GM18907 (cell line): ENCODE data around the gene CD320.
"Not testable (repeated sequence)": the region's sequence is repeated elsewhere in the genome, so short reads cannot be mapped to it uniquely, and the experiment has no call there.

Source experiments
- ATAC-seq: cut with Tn5 transposase; IDR thresholded peaks from one replicate; pipeline ENCODE4 v1.9.1; 2021; ENCODE audit warnings: mild to moderate bottlenecking, moderate library complexity; ENCODE audit not compliant: unreplicated experiment

CD320 gene

DNA sequence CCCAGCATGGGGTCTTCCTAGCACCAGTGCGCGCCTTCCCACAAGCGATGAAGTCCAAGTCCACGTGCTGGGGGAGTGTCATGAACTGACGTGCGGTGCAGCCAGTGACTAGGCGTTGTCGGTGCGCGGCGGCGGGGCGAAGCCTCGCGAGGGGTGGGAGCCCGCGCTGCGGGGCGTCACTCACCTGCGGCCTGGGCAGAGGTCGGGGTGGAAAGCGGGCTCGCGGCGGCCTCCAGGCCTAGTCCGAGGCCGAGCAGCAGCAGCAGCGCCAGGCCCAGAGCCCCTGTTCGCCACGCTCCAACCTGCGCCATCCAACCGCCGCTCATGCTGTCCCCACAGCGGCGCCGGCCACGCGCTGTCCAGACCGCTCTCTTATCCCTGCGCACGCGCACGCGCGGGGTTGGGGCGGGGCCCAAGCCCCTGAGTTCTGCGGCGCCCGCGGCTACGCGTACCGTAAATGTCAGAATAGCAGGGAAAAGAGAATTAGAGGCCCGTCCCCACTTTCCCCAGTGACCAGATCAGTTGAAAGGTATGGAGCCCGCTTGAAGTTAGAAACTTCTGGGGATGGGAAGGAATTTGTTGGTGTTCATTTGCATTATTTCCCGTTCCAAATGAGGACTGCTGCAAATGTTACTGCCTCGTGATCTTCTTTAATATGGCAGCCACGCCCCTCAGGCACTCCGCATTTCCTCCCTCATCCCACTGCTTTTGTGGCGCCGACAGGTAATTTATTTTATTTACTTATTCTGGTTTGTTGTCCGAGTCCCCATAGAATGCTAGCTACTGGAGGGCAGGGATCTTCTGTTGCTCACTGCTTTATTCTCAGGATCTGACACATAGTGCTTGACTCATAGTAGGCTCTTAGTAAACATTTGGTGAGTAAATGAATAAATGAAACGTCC is at the start of gene CD320:
Gene CD320 (minus strand): TSS at position 394 of the 902 bp plus-strand sequence. CDS start 68 bp downstream, at position 326.
- peak; percentile 68 for ATAC-seq

DNA sequence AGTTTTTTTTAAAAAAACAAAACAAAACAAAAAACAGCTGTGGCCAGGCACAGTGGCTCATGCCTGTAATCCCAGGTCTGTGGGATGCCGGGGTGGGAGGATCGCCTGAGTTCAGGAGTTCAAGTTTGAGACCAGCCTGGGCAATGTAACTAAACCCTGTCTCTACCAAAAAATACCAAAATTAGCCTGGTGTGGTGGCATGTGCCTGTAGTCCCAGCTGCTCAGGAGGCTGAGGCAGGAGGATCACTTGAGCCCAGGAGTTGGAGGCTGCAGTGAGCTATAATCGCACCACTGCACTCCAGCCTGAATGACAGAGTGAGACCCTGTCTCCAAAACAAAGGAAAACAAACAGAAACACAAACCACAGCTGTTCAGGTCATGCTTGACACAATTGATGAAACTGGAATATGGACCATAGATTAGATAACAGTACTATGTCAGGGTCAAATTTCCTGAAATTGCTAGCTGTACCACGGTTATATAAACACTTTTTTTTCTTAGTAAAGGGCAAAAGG is 48.9 kb upstream of the CD320 start:
- no peak for ATAC-seq

DNA sequence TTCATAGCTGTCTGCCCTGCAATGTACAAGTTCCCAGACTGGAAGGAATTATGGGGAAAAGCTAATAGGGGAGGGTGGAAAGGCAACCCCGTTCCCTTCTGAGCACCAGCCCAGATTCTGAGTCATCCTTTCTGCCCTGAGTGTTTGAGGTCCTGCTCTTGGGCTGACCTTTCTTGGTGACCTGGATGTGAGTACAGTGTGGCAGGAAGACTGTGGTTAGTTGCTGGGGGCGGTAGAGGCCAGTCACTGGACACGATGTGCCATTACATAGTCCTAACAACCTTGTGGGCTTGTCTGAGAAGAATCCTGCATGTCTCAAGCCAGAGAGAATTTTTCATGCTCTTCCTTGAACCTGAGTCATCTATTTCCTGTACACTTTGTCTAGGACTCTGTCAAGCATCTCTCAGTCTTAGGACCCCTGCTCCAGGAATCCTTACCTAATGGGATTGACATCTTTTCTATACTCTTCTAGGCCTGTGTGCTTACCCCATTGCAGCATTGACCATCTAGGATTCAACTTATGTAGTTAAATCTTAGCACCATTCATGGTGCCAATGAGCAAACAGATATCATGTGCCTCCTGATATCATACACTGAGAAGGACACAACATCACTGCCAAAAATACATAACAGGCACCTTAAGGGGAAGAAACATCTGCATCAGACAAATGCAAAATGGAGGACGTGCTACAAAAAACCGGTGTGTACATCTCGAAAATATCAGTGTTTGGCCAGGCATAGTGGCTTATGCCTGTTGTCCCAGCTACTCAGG is 47.7 kb upstream of the CD320 start:
- no peak for ATAC-seq

DNA sequence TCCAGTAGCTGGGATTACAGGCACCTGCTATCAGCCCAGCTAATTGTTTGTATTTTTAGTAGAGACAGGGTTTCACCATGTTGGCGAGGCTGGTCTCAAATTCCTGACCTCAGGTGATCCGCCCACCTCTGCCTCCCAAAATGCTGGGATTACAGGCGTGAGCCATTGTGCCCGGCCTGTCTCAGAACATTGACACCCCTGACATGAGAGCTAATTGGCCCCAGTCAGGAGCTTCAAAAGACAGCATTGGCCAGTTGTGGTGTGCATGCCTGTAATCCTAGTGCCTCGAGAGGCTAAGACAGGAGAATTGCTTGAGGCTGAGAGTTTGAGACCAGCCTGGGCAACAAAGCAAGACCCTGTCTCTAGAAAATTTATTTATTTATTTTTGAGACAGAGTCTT is 44.7 kb upstream of the CD320 start:
- not testable (repeated sequence) for ATAC-seq

DNA sequence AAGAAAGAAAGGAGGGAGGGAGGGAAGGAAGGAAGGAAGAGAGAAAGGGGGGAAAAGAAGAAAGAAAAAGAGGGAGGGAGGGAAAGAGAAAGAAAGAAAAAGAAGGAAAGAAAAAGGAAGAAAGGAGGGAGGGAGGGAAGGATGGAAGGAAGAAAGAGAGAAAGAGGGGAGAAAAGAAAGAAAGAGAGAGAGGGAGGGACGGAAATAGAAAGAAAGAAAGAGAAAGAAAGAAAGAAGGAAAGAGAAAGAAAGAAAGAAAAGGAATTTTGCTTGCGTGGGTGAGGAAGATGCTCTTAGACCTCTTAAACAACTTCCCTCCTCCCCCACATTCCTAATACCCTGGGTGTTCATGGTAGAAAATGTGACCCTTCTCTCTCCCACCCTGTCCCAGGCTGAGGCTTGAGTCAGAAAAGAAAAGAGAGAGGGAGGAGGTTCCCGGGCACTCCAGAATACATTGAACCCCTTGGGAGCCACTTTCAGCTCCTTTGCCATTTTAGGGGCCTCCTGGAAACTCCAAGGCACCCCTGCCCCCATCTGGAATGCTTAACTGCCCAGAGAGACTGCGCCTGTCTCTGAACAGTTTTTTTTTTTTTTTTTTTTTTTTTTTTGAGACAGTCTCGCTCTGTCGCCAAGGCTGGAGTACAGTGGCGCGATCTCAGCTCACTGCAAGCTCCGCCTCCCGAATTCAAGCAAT is 44.1 kb upstream of the CD320 start:
- ATAC-seq, result no peak

DNA sequence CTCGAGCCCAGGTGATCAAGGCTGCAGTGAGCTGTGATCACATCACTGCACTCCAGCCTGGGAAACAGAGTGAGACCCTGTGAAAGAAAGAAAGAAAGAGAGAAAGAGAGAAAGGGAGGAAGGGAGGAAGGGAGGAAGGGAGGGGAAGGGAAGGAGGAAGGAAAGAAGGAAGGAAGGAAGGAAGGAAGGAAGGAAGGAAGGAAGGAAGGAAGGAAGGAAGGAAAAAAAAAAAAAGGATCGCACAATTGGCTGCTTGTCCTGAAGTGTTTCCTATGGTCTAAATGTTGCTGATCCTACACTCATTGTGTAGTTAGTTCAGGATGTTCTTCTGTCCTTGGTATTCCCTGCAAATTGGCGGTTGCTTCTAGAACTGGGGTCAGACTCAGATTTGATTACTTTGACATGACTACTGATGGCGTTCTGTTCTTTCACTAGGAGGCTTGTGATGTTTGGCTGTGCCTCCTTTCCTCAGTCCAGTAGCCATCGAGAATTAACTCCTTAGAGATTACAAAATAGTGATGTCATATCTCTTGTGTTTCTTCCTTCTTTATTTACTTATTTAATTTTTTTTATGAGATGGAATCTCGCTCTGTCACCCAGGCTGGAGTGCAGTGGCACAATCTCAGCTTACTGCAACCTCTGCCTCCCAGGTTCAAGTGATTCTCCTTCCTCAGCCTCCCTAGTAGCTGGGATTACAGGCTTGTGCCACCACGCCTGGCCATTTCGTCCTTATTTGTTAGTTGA is 41.6 kb upstream of the CD320 start:
- not testable (repeated sequence) for ATAC-seq

DNA sequence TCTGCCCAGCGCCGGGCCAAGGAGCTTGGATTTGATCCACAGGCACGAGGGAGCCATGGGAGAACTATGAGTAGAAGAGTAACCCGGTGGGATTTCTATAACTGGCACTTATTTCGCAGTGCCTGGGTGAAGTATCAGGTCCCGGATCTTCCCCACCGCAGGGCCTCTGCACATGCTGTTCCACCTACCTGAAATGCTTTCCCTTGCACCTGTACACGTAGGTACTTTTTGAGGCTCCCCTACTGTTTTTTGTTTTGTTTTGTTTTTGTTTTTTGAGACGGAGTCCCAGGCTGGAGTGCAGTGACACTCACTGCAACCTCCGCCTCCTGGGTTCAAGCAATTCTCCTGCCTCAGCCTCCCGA is 35.3 kb upstream of the CD320 start:
- ATAC-seq, result no peak

DNA sequence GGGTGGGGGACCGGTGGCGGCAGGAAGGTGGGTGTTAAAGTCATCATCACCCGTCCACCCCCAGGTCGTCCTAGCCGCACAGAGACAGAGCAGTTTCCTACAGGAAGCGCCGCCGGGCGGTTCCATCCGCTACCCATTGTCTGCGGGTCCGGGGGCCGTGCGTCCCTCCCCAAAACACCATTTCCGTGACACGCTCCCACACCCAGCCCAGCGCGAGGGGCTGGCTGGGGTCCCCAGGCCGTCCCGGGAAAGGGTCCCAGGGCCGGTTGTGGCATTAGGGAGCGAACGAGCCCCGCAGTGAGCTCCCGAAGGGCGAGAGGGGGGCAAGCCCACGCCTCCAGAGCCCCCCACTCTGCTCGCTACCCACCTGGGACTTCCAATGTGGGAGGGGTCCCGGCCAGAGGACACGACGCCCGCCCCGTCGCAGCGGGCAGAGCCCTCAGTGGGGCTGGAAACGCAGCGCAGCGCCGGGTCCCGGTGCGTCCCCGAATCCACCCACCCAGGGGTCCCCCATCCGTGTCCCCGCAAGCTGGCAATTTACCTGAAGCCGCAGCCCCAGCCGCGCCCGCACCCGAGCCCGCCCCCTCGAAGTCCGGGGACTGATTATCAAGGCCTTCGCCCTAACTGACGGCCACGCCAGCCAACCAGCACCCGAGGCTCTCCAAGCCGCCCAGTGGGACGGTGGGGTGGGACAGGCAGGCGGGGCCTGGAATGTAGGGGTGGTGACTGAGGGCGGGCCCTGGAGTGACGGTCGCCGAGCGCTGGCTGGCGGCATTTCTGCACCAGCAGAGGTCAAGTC is 34.7 kb upstream of the CD320 start, which contains the start of gene KANK3:
Gene KANK3 (minus strand): TSS at position 579 of the 799 bp plus-strand sequence. CDS start 5,434 bp downstream, outside the sequence.
- ATAC-seq, result peak; percentile 91

DNA sequence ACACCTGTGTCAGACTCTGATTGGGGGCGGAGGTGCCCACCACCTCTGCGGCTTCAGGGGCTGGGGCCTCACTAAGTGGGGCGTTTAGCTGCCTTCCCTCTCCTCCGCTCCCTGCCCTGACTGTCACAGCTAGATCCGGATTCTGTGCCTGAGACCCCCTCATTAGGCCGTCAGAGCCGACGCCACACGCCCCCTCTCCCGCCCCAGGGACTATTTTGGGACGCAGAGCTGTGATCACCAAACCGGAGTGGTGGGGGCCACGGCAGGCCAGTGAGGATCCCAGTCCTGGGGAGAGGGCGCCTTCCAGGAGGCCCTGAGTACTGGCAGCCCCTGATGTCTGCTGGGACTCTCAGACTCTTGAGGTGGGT is 34.1 kb upstream of the CD320 start:
- ATAC-seq, result no peak

DNA sequence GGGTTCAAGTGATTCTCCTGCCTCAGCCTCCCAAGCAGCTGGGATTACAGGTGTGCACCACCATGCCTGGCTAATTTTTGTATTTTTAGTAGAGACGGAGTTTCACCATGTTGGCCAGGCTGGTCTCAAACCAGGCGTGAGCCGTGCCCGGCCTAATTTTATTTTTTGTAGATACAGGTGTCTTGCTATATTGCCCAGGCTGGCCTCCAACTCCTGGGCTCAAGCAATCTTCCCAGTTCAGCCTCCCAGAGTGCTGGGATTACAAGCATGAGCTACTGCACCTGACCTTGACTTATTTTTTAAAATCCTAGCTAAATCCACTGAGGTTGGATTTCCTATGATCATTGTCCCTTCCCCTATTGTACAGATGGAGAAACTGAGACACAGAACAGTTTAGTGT is 33.3 kb upstream of the CD320 start:
- not testable (repeated sequence) for ATAC-seq

DNA sequence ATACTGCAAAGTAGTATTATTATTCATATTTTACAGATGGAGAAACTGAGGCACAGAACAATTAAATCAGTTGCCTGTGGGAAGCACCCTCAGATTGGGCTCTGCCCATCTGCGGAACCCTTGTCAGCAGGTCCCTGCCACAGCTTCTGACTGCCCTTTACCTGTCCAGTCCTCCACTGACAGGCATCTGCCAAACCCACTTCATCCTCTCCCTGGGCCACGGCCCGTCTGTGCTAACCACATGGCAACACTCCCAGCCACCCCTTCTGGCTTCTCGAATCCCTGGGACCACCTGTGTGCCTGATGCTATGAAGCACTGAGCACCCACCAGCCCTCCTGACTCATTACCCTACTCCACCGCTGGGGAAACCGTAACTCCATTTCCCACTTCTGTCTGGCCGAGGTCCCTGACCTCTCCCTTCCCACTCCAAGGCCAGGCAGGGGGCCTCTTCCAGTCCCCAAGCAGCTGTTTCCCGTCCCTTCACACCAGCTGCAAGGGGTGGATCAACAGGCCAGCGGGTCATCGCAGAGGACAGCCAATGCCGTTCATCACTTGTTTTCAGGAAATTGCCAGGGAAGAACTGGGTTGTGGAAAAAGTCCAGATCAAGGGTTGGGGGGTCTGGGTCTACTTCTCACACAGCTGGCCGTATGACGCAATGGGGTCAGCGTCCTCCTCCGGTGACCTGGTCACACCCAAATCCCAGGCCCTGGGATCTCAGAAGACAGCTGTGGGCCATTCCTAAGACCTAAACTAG is 32.4 kb upstream of the CD320 start:
- no peak for ATAC-seq

DNA sequence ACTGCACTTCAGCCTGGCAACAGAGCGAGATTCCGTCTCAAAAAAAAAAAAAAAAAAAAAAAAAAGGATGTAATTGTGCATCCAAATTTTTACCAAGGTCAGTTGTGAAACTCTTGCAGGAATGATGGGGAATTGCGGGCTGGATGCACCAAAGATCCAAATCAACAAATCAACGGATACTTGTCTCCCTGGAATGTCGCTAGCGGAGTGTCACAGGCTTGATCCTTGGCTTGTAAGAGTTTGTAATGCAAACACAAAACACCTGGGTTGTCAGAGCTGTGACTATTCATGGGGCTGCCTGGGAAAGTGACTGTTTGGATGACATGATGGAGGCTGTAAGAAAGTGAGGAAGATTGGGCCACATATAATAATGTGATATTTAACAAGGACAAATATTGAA is 30.7 kb upstream of the CD320 start:
- ATAC-seq, result no peak

DNA sequence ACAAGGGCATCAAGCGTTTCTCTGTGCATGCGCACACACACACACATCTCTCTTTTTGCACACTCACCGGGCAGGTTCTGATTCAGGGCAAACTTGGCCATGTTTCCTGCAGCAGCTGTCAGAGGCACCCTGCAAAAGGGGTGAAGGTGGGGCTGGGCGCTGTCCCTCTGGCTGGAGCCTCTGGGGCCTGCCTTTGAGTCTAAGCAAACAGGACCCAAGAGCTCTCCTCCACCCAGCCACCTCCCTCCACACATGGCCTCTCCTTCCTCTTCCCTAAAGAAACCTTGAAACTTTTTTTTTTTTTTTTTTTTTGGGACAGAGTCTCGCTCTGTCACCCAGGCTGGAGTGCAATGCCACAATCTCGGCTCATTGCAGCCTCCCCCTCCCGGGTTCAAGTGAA is 29.6 kb upstream of the CD320 start:
- ATAC-seq, result no peak

DNA sequence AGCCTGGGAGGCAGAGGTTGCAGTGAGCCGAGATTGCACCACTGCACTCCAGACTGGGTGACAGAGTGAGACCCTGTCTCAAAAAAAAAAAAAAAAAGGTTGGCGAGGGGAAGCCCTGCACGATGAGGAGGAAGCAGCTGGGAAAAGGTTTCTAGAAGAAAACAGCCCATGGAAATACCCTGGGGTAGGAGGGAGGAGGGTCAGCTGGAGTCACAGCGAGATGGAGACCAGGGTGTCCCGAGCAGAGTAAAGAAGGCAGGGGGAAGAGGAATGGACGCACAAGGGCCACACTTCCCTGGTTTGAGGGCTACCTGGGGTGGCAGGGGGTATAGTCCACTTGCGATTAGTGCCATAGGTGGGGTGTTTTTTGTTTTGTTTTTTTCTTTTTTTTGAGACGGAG is 28.5 kb upstream of the CD320 start:
- no peak for ATAC-seq

DNA sequence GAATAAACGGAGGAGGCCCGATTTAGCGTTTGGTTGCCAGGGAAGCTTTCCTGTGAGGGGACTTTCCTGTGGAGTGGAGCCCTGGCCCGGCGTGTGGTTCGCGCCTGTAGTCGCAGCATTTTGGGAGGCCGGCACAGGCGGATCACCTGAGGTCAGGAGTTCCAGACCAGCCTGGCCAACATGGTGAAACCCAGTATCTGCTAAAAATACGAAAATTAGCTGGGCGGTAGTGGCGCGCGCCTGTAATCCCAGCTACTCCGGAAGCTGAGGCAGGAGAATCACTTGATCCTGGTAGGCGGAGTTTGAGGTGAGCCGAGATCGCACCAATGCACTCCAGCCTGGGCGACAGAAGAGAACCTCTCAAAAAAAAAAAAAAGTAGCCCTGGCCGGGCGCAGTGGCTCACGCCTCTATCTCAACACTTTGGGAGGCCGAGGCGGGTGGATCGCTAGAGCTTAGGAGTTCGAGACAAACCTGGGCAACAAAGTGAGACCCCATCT is 28.0 kb upstream of the CD320 start:
- ATAC-seq, result no peak

DNA sequence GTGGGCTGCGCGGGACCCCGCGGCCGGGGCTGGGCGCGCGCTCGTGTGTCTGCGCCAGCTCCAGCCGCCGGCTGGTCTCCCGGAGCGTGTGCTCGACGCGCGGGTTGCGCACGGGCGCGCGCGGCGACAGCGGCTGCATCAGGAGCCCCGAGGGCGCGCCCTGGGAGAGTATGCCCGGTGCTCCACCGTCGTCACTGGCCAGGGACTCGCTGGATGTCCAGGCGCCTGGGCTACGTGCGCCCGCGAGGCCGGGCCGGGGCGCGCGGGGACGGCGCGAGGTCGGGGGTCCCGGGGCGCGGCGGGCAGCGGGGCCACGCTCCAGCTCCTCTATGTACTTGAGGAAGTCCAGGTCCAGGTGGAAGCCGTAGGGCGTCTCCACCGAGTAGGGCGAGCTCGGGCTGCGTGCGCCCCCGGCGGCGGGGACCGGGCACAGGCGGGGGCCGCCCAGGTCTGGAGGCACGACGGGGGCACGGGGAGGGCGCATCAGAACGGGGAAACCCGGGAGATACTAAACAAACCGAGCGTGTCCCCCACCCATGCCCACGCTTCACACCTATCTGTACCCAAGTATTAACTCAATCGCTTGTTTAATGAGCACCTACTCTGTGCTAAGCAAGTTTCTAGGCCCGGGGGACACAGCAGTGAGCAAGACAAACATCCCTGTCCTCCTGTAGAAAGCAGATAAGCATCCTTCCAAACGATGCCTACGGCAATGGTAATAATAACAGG is 27.3 kb upstream of the CD320 start:
- ATAC-seq, result no peak

DNA sequence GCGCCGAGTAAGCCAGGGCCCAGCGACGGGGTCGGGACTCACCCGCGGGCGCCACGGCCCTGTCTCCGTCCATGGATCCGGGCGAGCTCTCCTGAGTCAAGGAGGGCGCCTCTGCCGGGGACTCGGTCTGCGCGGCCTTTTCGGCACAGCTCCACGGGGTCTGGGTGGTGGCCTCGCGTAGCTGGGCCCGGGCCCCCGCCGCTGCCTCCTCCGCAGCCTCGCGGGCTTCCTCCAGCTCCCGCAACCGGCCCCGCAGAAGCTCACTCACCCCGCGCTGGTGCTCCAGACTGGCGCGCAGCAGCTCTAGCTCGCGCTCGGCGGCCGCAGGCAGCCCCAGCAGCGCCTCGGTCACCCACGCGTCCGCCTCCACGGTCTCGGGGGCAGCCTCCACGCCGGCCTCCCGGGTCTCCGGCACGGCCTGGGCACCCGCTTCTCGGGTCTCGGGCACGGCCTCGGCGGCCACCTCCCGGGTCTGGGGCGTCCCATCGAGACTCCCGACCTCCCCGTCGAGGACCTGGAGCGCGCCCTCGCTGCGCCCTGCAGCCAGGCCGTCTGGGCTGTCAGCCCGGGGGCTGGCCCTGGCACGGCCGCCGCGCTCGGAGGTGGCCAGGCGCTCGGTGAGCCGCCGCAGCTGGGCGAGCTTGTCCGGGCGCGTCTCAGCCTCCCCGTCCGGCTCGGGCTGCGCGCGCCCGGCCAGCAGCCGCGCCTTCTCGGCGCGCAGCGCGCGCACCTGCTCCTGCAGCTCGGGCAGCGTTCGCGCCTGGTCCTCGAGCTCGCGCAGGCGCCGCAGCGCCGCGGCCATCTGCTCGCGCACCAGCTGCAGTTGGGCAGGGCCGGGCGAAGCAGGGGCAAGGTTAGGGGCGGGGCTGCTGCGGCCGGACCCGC is 26.5 kb upstream of the CD320 start:
- ATAC-seq, result no peak
